NCI-H2196 (cell line): ENCODE results near the gene ARMS2.

Source experiments
- DNase-seq: peaks from one replicate; lab custom pipeline; 2025; ENCODE audit not compliant: unreplicated experiment; lab: John Stamatoyannopoulos, UW

ARMS2 gene

GRCh38 chr10:122450353-122450990 lies 4.0 kb upstream of the ARMS2 start:
- DNase-seq = no peak

- DNase-seq = no peak
These were observed 382 bp upstream of the ARMS2 start for GRCh38 chr10:122454071-122454470.

GRCh38 chr10:122455376-122456079 lies 1.1 kb downstream of the ARMS2 start:
- DNase-seq = no peak

GRCh38 chr10:122457934-122458333 lies 3.5 kb downstream of the ARMS2 start:
- no peak for DNase-seq

- no peak for DNase-seq
These were observed 4.2 kb downstream of the ARMS2 start for GRCh38 chr10:122458693-122459092.

GRCh38 chr10:122459561-122460273 lies 5.3 kb downstream of the ARMS2 start:
- no peak for DNase-seq

GRCh38 chr10:122460891-122461293 lies 6.4 kb downstream of the ARMS2 start:
- no peak for DNase-seq

- peak; percentile 54 for DNase-seq
These were observed 6.9 kb downstream of the ARMS2 start, which contains the start of gene HTRA1 for GRCh38 chr10:122461367-122461728. Gene HTRA1 (plus strand): TSS chr10:122461553. CDS start chr10:122461653, 100 bp downstream.

- no peak for DNase-seq
These were observed 7.5 kb downstream of the ARMS2 start for GRCh38 chr10:122461729-122462532.

GRCh38 chr10:122462533-122463465 lies 8.3 kb downstream of the ARMS2 start:
- no peak for DNase-seq

GRCh38 chr10:122463466-122464249 lies 9.2 kb downstream of the ARMS2 start:
- no peak for DNase-seq

GRCh38 chr10:122464250-122464510 lies 9.7 kb downstream of the ARMS2 start:
- DNase-seq = no peak

- DNase-seq = no peak
These were observed 10.1 kb downstream of the ARMS2 start for GRCh38 chr10:122464586-122464985.

GRCh38 chr10:122465401-122466040 lies 11.1 kb downstream of the ARMS2 start:
- DNase-seq = no peak

- no peak for DNase-seq
These were observed 12.5 kb downstream of the ARMS2 start for GRCh38 chr10:122466951-122467381.

- no peak for DNase-seq
These were observed 13.2 kb downstream of the ARMS2 start for GRCh38 chr10:122467701-122468100.

- no peak for DNase-seq
These were observed 14.0 kb downstream of the ARMS2 start for GRCh38 chr10:122468307-122468925.

GRCh38 chr10:122468926-122469781 lies 14.7 kb downstream of the ARMS2 start:
- DNase-seq = no peak
